ENCODE data around the gene TBC1D10A.

GRCh38 chr22:30308518-30309230 lies 18.1 kb downstream of the TBC1D10A start:
- TF ChIP-seq CTCF (IDR thresholded peaks at IDR 0.05; ENCODE audit: low read depth, low read length) = no peak
- no peak for TF ChIP-seq POLR2A (IDR thresholded peaks at IDR 0.05; ENCODE audit: extremely low read depth, insufficient read length)
- no peak for TF ChIP-seq MYC (IDR thresholded peaks at IDR 0.05; ENCODE audit: low read depth, low read length)
- TF ChIP-seq MAX (IDR thresholded peaks at IDR 0.05; ENCODE audit: low read depth, low read length) = no peak
